ENCODE measurements around the gene MORN5.

Gene MORN5

DNA sequence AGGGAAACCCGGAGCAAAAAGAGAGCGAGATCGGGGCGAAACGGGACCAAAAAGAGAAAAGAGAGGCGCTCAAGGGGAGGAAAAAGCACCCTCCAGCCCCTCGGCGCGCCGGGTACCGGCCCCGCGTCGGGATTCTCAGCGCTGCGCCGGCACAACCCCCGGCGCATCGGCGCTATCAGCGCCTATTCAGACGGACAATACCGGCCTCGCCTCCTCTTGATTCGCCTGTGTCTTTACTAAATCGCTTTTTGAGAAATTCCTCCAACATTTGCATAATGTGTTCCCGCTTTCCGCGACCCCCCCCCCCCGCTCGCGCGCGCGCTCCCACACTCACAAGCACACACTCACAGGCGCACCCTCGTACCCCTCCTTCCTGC, 68.5 kb downstream of the MORN5 start:
- DNase-seq: no peak
- peaks cover 16% of the 10 kb centered on the region for H3K9me3 ChIP-seq (ENCODE audit: severe bottlenecking)
- H3K36me3 ChIP-seq: no peaks in the 10 kb centered on the region
- TF ChIP-seq, protein P1, sequence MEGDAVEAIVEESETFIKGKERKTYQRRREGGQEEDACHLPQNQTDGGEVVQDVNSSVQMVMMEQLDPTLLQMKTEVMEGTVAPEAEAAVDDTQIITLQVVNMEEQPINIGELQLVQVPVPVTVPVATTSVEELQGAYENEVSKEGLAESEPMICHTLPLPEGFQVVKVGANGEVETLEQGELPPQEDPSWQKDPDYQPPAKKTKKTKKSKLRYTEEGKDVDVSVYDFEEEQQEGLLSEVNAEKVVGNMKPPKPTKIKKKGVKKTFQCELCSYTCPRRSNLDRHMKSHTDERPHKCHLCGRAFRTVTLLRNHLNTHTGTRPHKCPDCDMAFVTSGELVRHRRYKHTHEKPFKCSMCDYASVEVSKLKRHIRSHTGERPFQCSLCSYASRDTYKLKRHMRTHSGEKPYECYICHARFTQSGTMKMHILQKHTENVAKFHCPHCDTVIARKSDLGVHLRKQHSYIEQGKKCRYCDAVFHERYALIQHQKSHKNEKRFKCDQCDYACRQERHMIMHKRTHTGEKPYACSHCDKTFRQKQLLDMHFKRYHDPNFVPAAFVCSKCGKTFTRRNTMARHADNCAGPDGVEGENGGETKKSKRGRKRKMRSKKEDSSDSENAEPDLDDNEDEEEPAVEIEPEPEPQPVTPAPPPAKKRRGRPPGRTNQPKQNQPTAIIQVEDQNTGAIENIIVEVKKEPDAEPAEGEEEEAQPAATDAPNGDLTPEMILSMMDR (IDR thresholded peaks at IDR 0.05; ENCODE audit: low read depth, low read length): no peak
- H3K27me3 ChIP-seq (ENCODE audit: insufficient read depth, low read depth, severe bottlenecking): peaks cover 90% of the 10 kb centered on the region
- H3K27ac ChIP-seq: no peak overlapping the region
- H3K4me3 ChIP-seq (ENCODE audit: low read depth, low read length): peak overlapping the region; percentile 41

DNA sequence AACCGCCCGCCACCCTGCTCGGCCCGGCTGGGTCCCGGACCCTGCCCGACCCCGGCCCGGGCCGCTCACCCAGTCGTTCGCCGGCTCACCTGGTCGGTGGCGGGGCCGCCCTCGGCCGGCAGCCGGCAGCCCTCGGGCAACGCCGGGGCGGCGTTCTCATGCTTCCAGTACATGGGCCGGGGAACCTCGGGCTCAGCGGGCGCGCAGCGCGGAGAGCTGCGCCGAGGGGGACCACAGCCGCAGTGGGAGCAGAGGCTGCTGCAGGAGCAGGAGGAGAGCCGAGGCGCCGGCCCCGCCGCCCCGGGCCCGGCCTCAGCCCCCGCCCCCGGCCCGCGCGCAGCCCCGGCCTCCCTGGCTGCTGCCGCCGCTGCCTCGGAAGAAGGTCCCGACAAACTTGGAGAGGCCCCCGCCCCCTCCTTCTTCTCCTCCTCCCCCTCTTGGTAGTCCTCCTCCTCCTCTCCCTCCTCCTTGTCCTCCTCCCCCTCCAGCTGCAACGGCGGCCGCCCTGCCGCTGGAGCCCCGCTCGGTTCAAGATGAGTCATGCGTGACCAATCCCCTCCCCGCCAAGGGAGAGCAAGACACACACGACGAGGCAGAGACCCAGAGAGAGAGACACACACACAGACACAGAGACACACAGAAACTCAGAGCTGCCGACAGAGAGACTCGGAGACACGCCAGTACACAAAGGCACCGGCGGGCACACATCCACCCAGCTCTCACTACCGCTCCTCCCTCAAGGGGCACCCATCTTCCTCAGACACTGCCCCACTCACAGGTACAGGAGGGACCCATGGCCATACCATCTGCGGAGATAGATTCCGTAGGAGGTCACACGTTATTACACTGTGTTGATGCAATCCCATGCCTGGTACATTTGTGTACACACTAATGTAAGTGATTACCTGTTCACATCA, 69.1 kb downstream of the MORN5 start, which contains the start of gene LHX6:
TSS of gene LHX6 (minus strand) at position 390 of the 917 bp plus-strand sequence. CDS start at position 173, 217 bp downstream.
- Histone ChIP-seq H3K36me3 (no peaks in the 10 kb centered on the region), H3K27ac (no peak within 1 kb of the TSS), H3K9me3 (ENCODE audit: severe bottlenecking) (peaks cover 16% of the 10 kb centered on the region), H3K4me3 (ENCODE audit: low read depth, low read length) (peak within 1 kb of the TSS; percentile 41), H3K27me3 (ENCODE audit: insufficient read depth, low read depth, severe bottlenecking) (peaks cover 83% of the 10 kb centered on the region)
- DNase-seq: peak; percentile 55
- TF ChIP-seq, protein P1 (IDR thresholded peaks at IDR 0.05; ENCODE audit: low read depth, low read length): no peak

DNA sequence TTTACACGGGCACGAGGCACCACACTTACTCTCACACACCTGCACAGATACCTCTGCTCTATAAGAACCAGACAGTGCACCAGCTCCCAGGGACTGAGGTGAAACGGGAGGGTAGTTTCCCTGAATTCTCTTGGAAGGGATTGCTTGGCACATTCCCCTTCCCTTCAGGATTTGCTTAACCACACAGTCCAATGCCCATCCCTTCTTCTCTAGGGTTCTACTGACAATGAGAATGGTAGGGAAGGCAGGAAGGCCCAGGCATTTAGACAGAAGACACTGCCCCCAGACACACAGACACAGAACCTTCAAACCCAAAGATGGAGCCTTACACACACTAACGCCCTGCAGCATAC, 69.8 kb downstream of the MORN5 start:
- TF ChIP-seq, protein P1 (IDR thresholded peaks at IDR 0.05; ENCODE audit: low read depth, low read length): no peak
- Histone ChIP-seq H3K27me3 (ENCODE audit: insufficient read depth, low read depth, severe bottlenecking) (peaks cover 77% of the 10 kb centered on the region), H3K4me3 (ENCODE audit: low read depth, low read length) (no peak overlapping the region), H3K27ac (no peak overlapping the region), H3K36me3 (no peaks in the 10 kb centered on the region), H3K9me3 (ENCODE audit: severe bottlenecking) (peaks cover 14% of the 10 kb centered on the region)
- DNase-seq: no peak

DNA sequence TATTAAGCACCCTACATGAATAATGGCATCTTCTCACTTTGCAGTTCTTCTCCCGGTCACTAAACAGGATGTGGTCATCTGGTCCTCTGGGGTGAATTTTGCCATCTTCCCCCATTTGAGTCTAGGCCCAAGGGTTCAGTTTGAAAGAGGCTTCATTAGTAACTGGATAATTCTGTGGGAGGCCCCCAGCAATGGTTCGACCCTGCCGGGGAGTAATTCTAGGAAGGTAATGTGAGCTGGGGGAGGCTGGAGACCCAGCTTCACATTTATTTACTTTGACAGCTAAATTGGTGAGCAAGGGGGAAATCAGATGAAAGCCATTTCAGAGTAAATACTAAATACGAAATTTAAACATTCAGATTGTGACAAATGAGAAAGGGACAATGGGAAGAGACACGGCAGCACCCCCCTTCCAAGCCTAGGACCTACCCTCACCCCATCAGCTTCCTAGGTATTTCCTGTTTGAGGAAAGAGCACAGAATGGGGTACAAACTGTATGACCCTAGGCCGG, 73.1 kb downstream of the MORN5 start:
- no peaks in the 10 kb centered on the region for H3K9me3 ChIP-seq (ENCODE audit: severe bottlenecking)
- TF ChIP-seq, protein P1 (IDR thresholded peaks at IDR 0.05; ENCODE audit: low read depth, low read length): no peak
- H3K4me3 ChIP-seq (ENCODE audit: low read depth, low read length): no peak overlapping the region
- no peak overlapping the region for H3K27ac ChIP-seq
- H3K27me3 ChIP-seq (ENCODE audit: insufficient read depth, low read depth, severe bottlenecking): peaks cover 44% of the 10 kb centered on the region
- no peak for DNase-seq
- H3K36me3 ChIP-seq: no peaks in the 10 kb centered on the region

DNA sequence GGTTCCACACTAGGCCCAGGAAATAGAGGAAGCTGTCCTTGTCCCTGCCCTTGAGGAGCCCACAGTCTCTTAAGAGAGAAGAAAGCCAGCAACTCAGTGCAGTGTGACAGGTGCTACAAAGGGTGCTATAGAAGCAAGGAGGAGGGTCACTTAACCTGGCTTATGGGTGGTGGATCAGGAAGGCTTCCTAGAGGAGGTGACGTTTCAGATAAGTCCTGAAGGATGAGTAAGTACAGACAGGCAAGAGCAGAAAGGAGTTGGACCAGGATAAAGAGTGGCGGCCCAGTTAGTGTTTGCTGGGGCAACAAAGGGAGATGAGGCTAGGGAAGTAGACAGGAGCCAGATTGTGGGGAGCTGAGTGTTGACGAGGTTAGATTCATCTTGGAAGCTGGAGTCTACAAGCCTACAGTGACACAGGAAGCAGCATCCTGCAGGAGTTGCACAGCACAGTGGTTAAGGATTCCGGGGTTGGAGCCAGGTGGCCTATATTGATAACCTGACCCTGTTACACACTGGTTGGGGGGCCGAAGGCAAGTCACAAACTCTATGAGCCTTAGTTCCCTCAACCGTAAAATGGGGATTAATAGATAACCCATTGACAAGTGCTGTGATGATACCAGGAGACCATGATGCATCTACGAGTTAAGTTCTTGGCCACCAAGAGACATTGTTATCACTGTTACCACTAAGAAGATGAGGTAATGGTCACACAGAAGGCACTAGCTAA, 74.5 kb downstream of the MORN5 start:
- TF ChIP-seq, protein P1 (IDR thresholded peaks at IDR 0.05; ENCODE audit: low read depth, low read length): no peak

More for the DNA sequence above, 74.5 kb downstream of the MORN5 start:
- peaks cover 2% of the 10 kb centered on the region; the same call in 1 of the 2 replicates for H3K36me3 ChIP-seq
- peaks cover 31% of the 10 kb centered on the region for H3K27me3 ChIP-seq (ENCODE audit: insufficient read depth, low read depth, severe bottlenecking)
- H3K27ac ChIP-seq: no peak overlapping the region
- no peak for DNase-seq
- no peaks in the 10 kb centered on the region for H3K9me3 ChIP-seq (ENCODE audit: severe bottlenecking)
- no peak overlapping the region for H3K4me3 ChIP-seq (ENCODE audit: low read depth, low read length)
